LNCaP clone FGC (cell line): ENCODE measurements around the gene ABCG5.

Experiments used
- DNase-seq: peaks from one replicate; pipeline ENCODE4 v3.0.0-alpha.2; 2011; ENCODE audit warnings: low read depth
- H3K4me3 ChIP-seq: 2 replicates; pipeline ENCODE4 v1.5.1; 2011; ENCODE audit warnings: mild to moderate bottlenecking, low read depth, low read length, control low read depth
- CTCF ChIP-seq: IDR thresholded peaks from 2 replicates; pipeline ENCODE4 v1.5.1; 2012; ENCODE audit warnings: mild to moderate bottlenecking; ENCODE audit not compliant: control insufficient read depth, insufficient read depth; ENCODE audit errors: extremely low read depth

ABCG5 gene

GRCh38 chr2:43810888-43811287 is 27.8 kb downstream of the ABCG5 start:
- DNase-seq: no peak
- TF ChIP-seq CTCF: no peak
- H3K4me3 ChIP-seq: no peak overlapping the region

- TF ChIP-seq CTCF: no peak
- no peak overlapping the region for H3K4me3 ChIP-seq
- DNase-seq: no peak
Measured at GRCh38 chr2:43810452-43810851, 28.2 kb downstream of the ABCG5 start.

- TF ChIP-seq CTCF: no peak
- DNase-seq: no peak
- H3K4me3 ChIP-seq: no peak overlapping the region
Measured at GRCh38 chr2:43806719-43807031, 32.0 kb downstream of the ABCG5 start.

- no peak for TF ChIP-seq CTCF
- DNase-seq: no peak
- H3K4me3 ChIP-seq: no peak overlapping the region
Measured at GRCh38 chr2:43803113-43803512, 35.5 kb downstream of the ABCG5 start.

GRCh38 chr2:43802135-43802534 is 36.5 kb downstream of the ABCG5 start:
- no peak for TF ChIP-seq CTCF
- H3K4me3 ChIP-seq: no peak overlapping the region
- no peak for DNase-seq

- no peak for TF ChIP-seq CTCF
- DNase-seq: no peak
- no peak overlapping the region for H3K4me3 ChIP-seq
Measured at GRCh38 chr2:43800894-43801293, 37.7 kb downstream of the ABCG5 start.

GRCh38 chr2:43798300-43798699 is 40.3 kb downstream of the ABCG5 start:
- DNase-seq: no peak
- H3K4me3 ChIP-seq: no peak overlapping the region
- no peak for TF ChIP-seq CTCF
